ACC112 (cell line): ENCODE measurements around the gene RASSF5.

Experiments
- H2AFZ ChIP-seq: fragments of 200-600 bp; sonication (generic); one replicate; pipeline ENCODE4 v1.6.0; 2017; ENCODE audit warnings: antibody characterized with exemption, low read length; ENCODE audit not compliant: unreplicated experiment
- H3K27ac ChIP-seq: fragments of 200-600 bp; sonication (generic); 2 replicates; pipeline ENCODE4 v1.5.1; 2014; ENCODE audit warnings: low read depth, mild to moderate bottlenecking, antibody characterized with exemption, low read length, moderate library complexity
- H3K27me3 ChIP-seq: fragments of 200-600 bp; sonication (generic); 2 replicates; pipeline ENCODE4 v1.6.1; 2014; ENCODE audit warnings: mild to moderate bottlenecking, antibody characterized with exemption, low read length, moderate library complexity, mixed read lengths; ENCODE audit not compliant: insufficient read depth
- H3K36me3 ChIP-seq: fragments of 200-600 bp; sonication (generic); 2 replicates; pipeline ENCODE4 v1.6.1; 2016; ENCODE audit warnings: mild to moderate bottlenecking, antibody characterized with exemption, low read length, moderate library complexity, mixed read lengths; ENCODE audit not compliant: insufficient read depth
- H3K4me1 ChIP-seq: fragments of 200-600 bp; sonication (generic); one replicate; pipeline ENCODE4 v1.6.1; 2016; ENCODE audit warnings: low read length, mixed read lengths; ENCODE audit not compliant: insufficient read depth, unreplicated experiment, control insufficient read depth
- H3K4me3 ChIP-seq: fragments of 200-600 bp; sonication (generic); 2 replicates; pipeline ENCODE4 v1.5.1; 2014; ENCODE audit warnings: mild to moderate bottlenecking, low read depth, low read length
- H3K79me2 ChIP-seq: fragments of 200-600 bp; sonication (generic); one replicate; pipeline ENCODE4 v1.6.0; 2016; ENCODE audit warnings: low read length; ENCODE audit not compliant: control insufficient read depth, unreplicated experiment, insufficient read depth

Gene RASSF5

DNA sequence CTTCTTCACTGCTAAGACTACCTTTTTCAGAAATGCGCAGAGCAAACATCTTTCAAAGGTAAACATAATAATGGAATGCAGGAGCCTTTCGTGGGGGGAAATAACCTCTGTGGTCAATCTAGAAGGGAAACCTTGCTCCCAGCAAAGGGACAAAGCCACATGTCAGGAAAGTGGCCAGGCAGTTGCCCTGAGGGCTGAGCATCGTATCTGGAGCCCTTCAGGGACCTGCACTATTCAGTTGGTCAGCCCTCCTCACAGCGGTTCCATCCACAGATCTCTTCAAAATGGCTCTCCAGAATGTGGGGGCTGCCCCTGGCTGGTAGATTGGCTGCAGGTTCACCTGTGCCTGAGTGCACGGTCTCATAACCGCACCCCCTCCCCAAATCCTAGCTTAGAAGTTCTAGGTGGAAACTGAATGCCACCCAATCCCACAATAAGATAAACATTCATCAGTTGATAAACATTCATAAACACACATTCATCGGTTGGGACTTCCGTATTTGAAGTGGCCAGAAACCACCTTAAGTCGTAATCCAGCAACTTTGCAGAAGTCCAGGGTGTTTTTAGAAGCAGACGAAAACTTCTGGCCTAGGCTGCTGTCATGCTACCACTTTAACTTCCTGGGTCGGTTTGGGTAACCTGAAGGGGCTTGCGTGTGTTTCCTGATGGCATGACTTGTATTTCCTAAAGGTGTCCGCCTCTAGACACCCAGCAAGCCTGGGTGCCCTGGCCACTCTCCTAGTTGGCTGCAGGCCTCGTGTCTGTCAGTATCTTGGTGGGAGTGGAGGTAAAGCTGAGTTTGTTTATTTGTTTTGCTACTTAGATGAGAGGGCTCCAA, 50.5 kb downstream of the RASSF5 start:
- peaks cover 5% of the 10 kb centered on the region for H3K4me1 ChIP-seq
- peak overlapping the region; percentile 1 for H2AFZ ChIP-seq
- H3K27ac ChIP-seq: no peak overlapping the region

GRCh38 chr1:206558794-206559671, 51.7 kb downstream of the RASSF5 start:
- H3K4me1 ChIP-seq: peaks cover 5% of the 10 kb centered on the region
- H3K36me3 ChIP-seq: no peaks in the 10 kb centered on the region
- H3K27ac ChIP-seq: no peak overlapping the region
- no peaks in the 10 kb centered on the region for H3K79me2 ChIP-seq
- H3K27me3 ChIP-seq: peaks cover 12% of the 10 kb centered on the region; the same call in 1 of the 2 replicates
- H3K4me3 ChIP-seq: no peak overlapping the region
- H2AFZ ChIP-seq: no peak overlapping the region

More for the DNA sequence above, 50.5 kb downstream of the RASSF5 start:
- Histone ChIP-seq H3K27me3 (peaks cover 19% of the 10 kb centered on the region), H3K79me2 (no peaks in the 10 kb centered on the region), H3K4me3 (peak overlapping the region; percentile 70), H3K36me3 (no peaks in the 10 kb centered on the region)

- Histone ChIP-seq H3K4me3 (no peak overlapping the region), H3K79me2 (no peaks in the 10 kb centered on the region), H3K27me3 (peaks cover 12% of the 10 kb centered on the region; the same call in 1 of the 2 replicates), H3K36me3 (no peaks in the 10 kb centered on the region), H2AFZ (no peak overlapping the region), H3K27ac (no peak overlapping the region), H3K4me1 (peaks cover 5% of the 10 kb centered on the region)
These were observed 52.3 kb downstream of the RASSF5 start for GRCh38 chr1:206559672-206559995.

DNA sequence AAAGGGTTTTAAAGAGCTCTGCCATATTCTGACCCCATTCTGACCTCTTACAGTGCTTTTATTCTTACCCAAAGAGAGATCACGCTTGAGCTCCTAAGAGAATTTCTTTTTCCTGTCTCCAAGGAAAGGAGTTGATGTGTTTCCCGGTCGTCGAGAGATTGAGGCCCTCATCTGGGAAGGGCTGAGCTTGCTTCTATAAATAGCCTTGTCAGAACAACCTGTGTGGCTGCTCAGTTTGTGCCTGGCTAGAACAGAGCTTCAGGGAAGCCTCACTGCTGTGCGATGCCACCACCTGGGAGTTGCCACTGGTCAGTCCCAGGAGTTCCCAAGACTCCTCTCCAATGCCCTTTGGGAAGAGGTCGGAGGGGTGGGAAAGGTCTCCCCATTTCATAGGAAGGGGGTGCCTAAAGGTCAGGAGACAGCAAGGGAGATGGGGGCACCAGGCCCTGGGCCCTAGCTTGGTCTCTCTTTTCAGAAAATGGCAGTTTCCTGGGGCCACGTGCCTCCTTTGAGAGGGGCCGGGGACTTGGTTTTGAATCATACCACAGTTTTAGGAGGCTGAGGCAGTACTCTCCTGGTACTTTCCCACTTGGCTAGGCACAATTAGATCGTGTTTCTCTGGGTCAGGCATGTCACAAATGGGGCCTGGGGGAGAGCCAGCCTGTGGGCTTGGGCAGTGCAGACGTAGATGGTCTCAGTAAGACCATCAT, 52.8 kb downstream of the RASSF5 start:
- Histone ChIP-seq H3K4me1 (peaks cover 5% of the 10 kb centered on the region), H2AFZ (no peak overlapping the region), H3K27ac (no peak overlapping the region), H3K27me3 (peaks cover 10% of the 10 kb centered on the region), H3K79me2 (no peaks in the 10 kb centered on the region), H3K4me3 (no peak overlapping the region), H3K36me3 (no peaks in the 10 kb centered on the region)

DNA sequence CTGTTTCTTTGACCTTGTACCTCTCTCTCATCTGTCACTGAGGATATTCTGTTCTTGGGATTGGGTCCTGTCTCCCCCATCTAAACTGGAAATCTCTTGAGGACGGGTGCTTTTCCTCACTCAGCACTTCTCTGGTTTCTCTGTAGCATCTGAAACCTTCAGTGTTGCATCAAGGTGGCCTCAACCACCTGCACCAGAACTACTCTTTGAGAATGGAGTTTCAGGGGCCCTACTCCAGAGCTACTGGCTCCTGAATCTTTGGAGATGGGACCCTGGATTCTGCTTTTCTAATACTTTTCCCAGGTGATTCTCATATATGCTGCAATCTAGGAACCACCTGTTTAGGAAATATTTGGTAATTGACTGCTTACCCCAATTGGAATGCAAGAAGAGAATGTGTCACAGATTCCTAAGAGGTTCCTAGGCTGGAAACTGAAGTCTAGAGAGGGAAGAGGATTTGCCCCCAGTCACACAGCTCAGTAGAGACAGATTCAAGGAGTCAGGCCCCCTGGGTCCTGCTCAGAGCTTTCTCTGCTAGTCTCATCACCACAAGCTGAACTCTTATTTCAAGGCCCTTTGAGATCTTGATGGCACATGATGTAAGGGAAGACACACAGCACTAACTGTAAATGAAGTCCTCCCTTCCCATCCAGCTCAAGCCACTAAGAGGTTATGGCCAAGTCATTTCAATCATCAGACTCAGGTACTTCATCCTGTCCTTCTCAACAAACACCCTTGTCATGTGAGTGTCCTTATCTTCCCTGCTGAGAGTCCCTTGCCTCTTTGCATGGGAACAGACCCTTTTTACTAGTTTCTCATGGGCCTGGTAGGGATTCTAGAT, 56.3 kb downstream of the RASSF5 start:
- H3K36me3 ChIP-seq: no peaks in the 10 kb centered on the region
- peaks cover 4% of the 10 kb centered on the region for H3K4me1 ChIP-seq
- peaks cover 10% of the 10 kb centered on the region for H3K27me3 ChIP-seq
- H3K27ac ChIP-seq: no peak overlapping the region
- no peak overlapping the region for H3K4me3 ChIP-seq
- H2AFZ ChIP-seq: no peak overlapping the region
- H3K79me2 ChIP-seq: no peaks in the 10 kb centered on the region

DNA sequence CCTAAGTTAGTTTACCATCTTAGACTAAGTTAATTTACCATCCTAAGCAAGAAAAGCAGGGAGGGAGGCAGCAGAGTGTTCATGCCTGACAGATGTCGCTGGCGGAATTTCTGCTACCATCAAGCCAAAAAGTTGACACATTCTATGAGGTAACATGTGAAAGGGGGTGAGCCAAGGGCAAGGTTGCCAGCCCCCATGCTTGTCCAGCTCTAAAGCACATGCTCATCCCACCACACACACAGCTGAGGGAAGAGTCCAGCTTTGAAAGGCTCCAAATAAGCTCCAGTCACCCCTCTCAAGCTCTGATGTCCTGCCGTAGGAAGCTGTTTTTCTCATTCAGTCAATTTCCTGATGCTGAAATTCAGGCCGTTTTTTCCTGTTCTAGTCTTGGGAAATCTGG, 58.7 kb downstream of the RASSF5 start:
- Histone ChIP-seq H3K4me1 (peaks cover 4% of the 10 kb centered on the region), H3K27ac (no peak overlapping the region), H3K4me3 (no peak overlapping the region), H2AFZ (no peak overlapping the region), H3K36me3 (no peaks in the 10 kb centered on the region), H3K79me2 (no peaks in the 10 kb centered on the region), H3K27me3 (peaks cover 10% of the 10 kb centered on the region)

DNA sequence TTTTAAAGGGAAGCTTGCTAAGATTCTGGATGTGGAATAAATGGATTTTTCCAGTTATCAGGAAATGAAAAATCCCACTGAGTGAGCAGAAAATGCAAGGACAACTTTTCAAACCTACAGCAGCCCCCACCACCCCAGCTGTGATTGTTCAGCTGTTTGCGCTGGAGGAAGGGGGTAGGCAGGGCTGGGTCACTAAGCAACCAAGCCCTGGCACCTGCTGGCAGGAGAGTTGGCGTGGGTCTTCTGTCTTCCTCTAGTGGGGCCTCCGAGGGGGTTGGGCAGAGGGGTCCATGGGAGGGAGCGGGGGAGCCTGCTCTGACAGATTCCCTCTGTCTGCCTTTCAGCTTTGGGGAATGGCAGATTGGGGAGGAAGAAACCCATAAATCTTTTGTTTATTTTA, 59.7 kb downstream of the RASSF5 start:
- no peak overlapping the region for H3K4me3 ChIP-seq
- no peak overlapping the region for H2AFZ ChIP-seq
- peaks cover 10% of the 10 kb centered on the region for H3K27me3 ChIP-seq
- peaks cover 4% of the 10 kb centered on the region for H3K4me1 ChIP-seq
- H3K36me3 ChIP-seq: no peaks in the 10 kb centered on the region
- no peaks in the 10 kb centered on the region for H3K79me2 ChIP-seq
- no peak overlapping the region for H3K27ac ChIP-seq

DNA sequence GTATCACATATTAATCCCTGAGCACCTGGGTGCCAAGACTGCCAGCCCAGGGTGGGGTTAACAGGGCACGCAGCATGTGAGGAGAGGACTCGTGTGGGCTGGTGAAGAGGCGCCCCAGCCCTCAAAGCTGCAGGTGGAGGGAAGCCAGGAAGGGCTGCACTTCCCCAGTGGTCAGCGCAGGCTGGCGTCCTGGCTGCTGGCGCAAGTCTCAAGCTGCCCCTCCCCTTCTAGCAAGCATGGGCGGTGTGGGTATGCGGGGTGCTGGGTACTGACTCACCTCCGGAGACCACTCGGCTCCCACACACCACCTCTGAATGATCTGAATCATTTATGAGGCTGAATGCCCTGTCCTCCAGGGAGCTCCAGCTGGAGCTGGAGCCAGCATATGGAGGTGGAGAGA, 60.9 kb downstream of the RASSF5 start:
- peaks cover 10% of the 10 kb centered on the region for H3K27me3 ChIP-seq
- H3K79me2 ChIP-seq: no peaks in the 10 kb centered on the region
- H3K4me1 ChIP-seq: peaks cover 4% of the 10 kb centered on the region
- no peak overlapping the region for H2AFZ ChIP-seq
- no peak overlapping the region for H3K27ac ChIP-seq
- no peaks in the 10 kb centered on the region for H3K36me3 ChIP-seq
- H3K4me3 ChIP-seq: no peak overlapping the region

GRCh38 chr1:206568779-206569352, 61.5 kb downstream of the RASSF5 start:
- Histone ChIP-seq H3K27me3 (peaks cover 10% of the 10 kb centered on the region), H3K27ac (no peak overlapping the region), H3K79me2 (no peaks in the 10 kb centered on the region), H3K4me1 (peaks cover 4% of the 10 kb centered on the region), H3K36me3 (no peaks in the 10 kb centered on the region), H3K4me3 (no peak overlapping the region), H2AFZ (no peak overlapping the region)
